Measurements from ENCODE around the gene IKZF3. TPM values are rescaled to one million over a fixed set of nuclear protein-coding genes. Genes with fewer than 3 reads are reported as not detected.

IKZF3 gene
- total RNA-seq, 1 experiment from 2014 or later, result 0.22 TPM

DNA sequence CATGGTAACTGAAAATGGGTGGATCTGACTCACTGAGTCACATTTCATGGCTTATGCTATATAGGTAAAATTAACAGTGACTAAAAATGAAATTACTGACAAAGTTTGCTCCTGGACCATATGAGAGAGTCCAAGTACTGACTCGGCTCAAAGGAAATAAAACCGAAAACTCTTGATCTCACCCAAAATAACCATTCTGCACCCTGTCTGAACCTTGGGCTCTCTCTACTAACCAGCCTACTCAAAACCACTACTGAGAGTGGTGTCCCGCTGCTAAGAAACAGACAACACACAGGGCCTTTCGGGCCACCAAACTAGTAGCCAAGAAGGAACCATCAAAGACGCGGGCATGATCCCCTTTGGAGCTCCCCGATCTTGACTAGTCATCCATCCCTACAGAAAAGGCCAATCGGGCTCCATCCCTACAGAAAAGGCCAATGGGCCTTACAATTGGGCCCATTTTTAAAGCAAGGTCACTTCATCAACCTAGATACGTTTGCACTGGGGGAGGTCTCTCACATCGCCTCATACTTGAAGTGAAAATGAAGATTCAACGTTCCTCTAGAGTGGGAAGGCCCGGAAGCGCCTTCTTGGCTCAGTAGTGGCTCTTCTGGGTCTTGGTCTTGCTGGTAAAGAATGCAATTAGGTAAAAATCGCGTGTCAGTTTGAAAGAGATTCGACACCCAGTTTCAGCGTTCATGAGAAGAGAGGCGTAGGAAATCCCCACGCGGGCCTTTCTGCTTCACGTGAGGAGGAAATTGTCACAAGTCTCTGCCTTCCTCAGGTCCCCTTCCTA lies 3.2 kb upstream of the IKZF3 start:
- H2AFZ ChIP-seq (ENCODE audit: low read length), result no peak overlapping the region
- peaks cover 3 to 9% of the 10 kb centered on the region in 2 experiments; a peak in 3 of 4 replicates for H3K4me1 Mint-ChIP-seq

More for the DNA sequence above, 3.2 kb upstream of the IKZF3 start:
- no peak overlapping the region for H2BK120ac ChIP-seq (ENCODE audit: low read depth, low read length, poor library complexity, severe bottlenecking)
- H3K27me3 ChIP-seq (ENCODE audit: insufficient read depth, low read length), result peaks cover 16% of the 10 kb centered on the region; the same call in 1 of the 2 replicates
- peaks cover 0 to 8% of the 10 kb centered on the region in 2 experiments; a peak in 2 of 5 replicates for H3K9me3 Mint-ChIP-seq
- no peak overlapping the region for H2BK5ac ChIP-seq (ENCODE audit: insufficient read length, low read length)
- no peak overlapping the region for H3K27ac Mint-ChIP-seq
- no peak overlapping the region for H3K14ac ChIP-seq (ENCODE audit: insufficient read depth, low read length)
- no peaks in the 10 kb centered on the region for H3K9me3 ChIP-seq (ENCODE audit: control insufficient read depth, low read depth, low read length)
- no peak overlapping the region for H2BK12ac ChIP-seq (ENCODE audit: insufficient read length, low read depth, low read length)
- H3K27me3 Mint-ChIP-seq (ENCODE audit: low read depth), result peaks cover 65% of the 10 kb centered on the region
- no peak overlapping the region for H2AK5ac ChIP-seq (ENCODE audit: insufficient read length, low read length)
- H3K79me2 ChIP-seq (ENCODE audit: insufficient read depth, low read length), result no peaks in the 10 kb centered on the region
- H3K9ac ChIP-seq (ENCODE audit: extremely low read depth, insufficient read length, low read length), result no peak overlapping the region
- H3T11ph ChIP-seq (ENCODE audit: low read length), result no peak overlapping the region
- no peak overlapping the region for H4K5ac ChIP-seq (ENCODE audit: insufficient read length, low read depth, low read length)
- H2BK20ac ChIP-seq (ENCODE audit: low read depth, low read length, poor library complexity, severe bottlenecking), result no peak overlapping the region
- H4K8ac ChIP-seq (replicated peaks; ENCODE audit: insufficient read length, low read depth, low read length), result no peak overlapping the region
- H3K4ac ChIP-seq (ENCODE audit: low read depth, low read length), result no peak overlapping the region
- H4K20me1 ChIP-seq (ENCODE audit: control insufficient read depth, insufficient read depth, insufficient read length), result no peaks in the 10 kb centered on the region
- H3K56ac ChIP-seq (ENCODE audit: insufficient read length, low read depth, low read length), result no peak overlapping the region
- H3K4me1 ChIP-seq (ENCODE audit: insufficient read depth, low read length), result no peaks in the 10 kb centered on the region
- no peaks in the 10 kb centered on the region for H3K23me2 ChIP-seq (ENCODE audit: insufficient read length, low read depth, low read length, poor library complexity, severe bottlenecking)
- no peak overlapping the region for H3K23ac ChIP-seq (ENCODE audit: insufficient read length, low read depth, low read length)
- H3K18ac ChIP-seq (ENCODE audit: insufficient read length, low read depth, low read length), result no peak overlapping the region
- H3K27ac ChIP-seq (ENCODE audit: insufficient read length, low read depth, low read length), result no peak overlapping the region
- no peak overlapping the region for H2BK15ac ChIP-seq (ENCODE audit: low read depth, low read length)
- H3K4me2 ChIP-seq (ENCODE audit: insufficient read depth, insufficient read length, low read length), result no peak overlapping the region
- no peaks in the 10 kb centered on the region for H3K79me1 ChIP-seq (ENCODE audit: insufficient read depth, low read depth, low read length, poor library complexity, severe bottlenecking)
- no peak for DNase-seq
- no peak for TF ChIP-seq CTCF (conservative IDR thresholded peaks at IDR 0.05)
- no peak overlapping the region for H3K4me3 Mint-ChIP-seq
- H4K91ac ChIP-seq (ENCODE audit: insufficient read length, low read depth, low read length), result no peak overlapping the region
- WGBS (ENCODE audit: extremely low coverage, insufficient read length, low lambda C conversion rate), result no CpG with 5 or more reads among the region's 21 CpGs
- H3K36me3 Mint-ChIP-seq (ENCODE audit: insufficient read depth in 1 of 3, low read depth in 3 of 3), result no peaks in the 10 kb centered on the region; a peak in 1 of 7 replicates

All from H9 (cell line).